GM12878 (cell line): Measurements from ENCODE around the gene HIVEP1.

ENCODE experiments used
- BACH1 ChIP-seq: fragments of 450-650 bp; IDR thresholded peaks from 2 replicates; pipeline ENCODE4 v1.6.1; 2017; ENCODE audit warnings: mild to moderate bottlenecking, borderline replicate concordance
- CTCF ChIP-seq, 3 experiments: IDR thresholded peaks in 2 of 3; conservative IDR thresholded peaks in 1 of 3; 2 replicates each; pipeline ENCODE4 v1.5.1; 2011; ENCODE audit warnings: low read depth in 3 of 3, low read length in 3 of 3, mild to moderate bottlenecking in 3 of 3, control low read depth in 2 of 3, moderate library complexity in 2 of 3, inconsistent platforms in 1 of 3, mixed read lengths in 1 of 3; ENCODE audit not compliant: control insufficient read depth in 2 of 3, insufficient read depth in 1 of 3; ENCODE audit errors: extremely low read depth in 1 of 3
- EP300 ChIP-seq, 2 experiments: fragments of 150-350 bp in 1 of 2; IDR thresholded peaks; 2 replicates each; pipeline ENCODE4 v1.6.1; 2011 to 2012; ENCODE audit warnings: low read depth in 2 of 2, low read length in 2 of 2, borderline replicate concordance in 1 of 2, improper control_type of control experiment in 1 of 2, inconsistent platforms in 1 of 2; ENCODE audit not compliant: control insufficient read depth in 1 of 2
- EZH2 ChIP-seq: IDR thresholded peaks from 2 replicates; pipeline ENCODE4 v1.6.1; 2012; ENCODE audit warnings: low read depth, mild to moderate bottlenecking, control low read depth, inconsistent platforms, low read length, borderline replicate concordance; ENCODE audit not compliant: control insufficient read depth
- GABPA ChIP-seq: IDR thresholded peaks from 2 replicates; pipeline ENCODE4 v1.6.1; 2014; ENCODE audit warnings: antibody characterized with exemption, low read depth, mild to moderate bottlenecking, inconsistent platforms
- NFIC ChIP-seq: IDR thresholded peaks from 2 replicates; pipeline ENCODE4 v1.6.1; 2012; ENCODE audit warnings: low read depth, mild to moderate bottlenecking, inconsistent platforms, low read length, moderate library complexity
- POLR2A ChIP-seq: IDR thresholded peaks from 2 replicates; pipeline ENCODE4 v1.6.1; 2011; ENCODE audit warnings: low read depth, mild to moderate bottlenecking, low read length
- TAF1 ChIP-seq: IDR thresholded peaks from 2 replicates; pipeline ENCODE4 v1.6.1; 2011; ENCODE audit warnings: mild to moderate bottlenecking, low read depth, low read length, borderline replicate concordance
- TARDBP ChIP-seq: IDR thresholded peaks from 2 replicates; pipeline ENCODE4 v1.6.1; 2016; ENCODE audit warnings: borderline replicate concordance
- ZNF274 ChIP-seq: IDR thresholded peaks from one replicate; pipeline ENCODE4 v1.8.0; 2011; ENCODE audit not compliant: insufficient read length, insufficient read depth

GRCh38 chr6:12082368-12082767 is 70.3 kb downstream of the HIVEP1 start:
- no peak for TF ChIP-seq GABPA
- TF ChIP-seq CTCF (IDR thresholded peaks at IDR 0.05 in 2 of 3, conservative IDR thresholded peaks at IDR 0.05 in 1 of 3; ENCODE audit: control insufficient read depth in 2 of 3, extremely low read depth in 1 of 3, insufficient read depth in 1 of 3, low read depth in 3 of 3, low read length in 3 of 3): no peak
- no peak for TF ChIP-seq TAF1
- TF ChIP-seq POLR2A: no peak
- no peak for TF ChIP-seq TARDBP
- TF ChIP-seq NFIC: no peak
- no peak for TF ChIP-seq ZNF274
- no peak for TF ChIP-seq BACH1
- TF ChIP-seq EP300 (IDR thresholded peaks at IDR 0.05; ENCODE audit: borderline replicate concordance in 1 of 2, control insufficient read depth in 1 of 2, low read depth in 2 of 2, low read length in 2 of 2): no peak
- no peak for TF ChIP-seq EZH2
